ENCODE measurements around the gene ATP2B3.

GRCh38 chrX:153600921-153601320 is 83.5 kb downstream of the ATP2B3 start:
- TF ChIP-seq YY1 (IDR thresholded peaks at IDR 0.05; ENCODE audit: insufficient read depth, insufficient read length) (no peak), ZNF274 (IDR thresholded peaks at IDR 0.05; ENCODE audit: low read depth, low read length) (no peak)

Data from NT2/D1 (cell line).